Retinal pigment epithelial cell (primary cell): ENCODE measurements around the gene PEX5L.
"Not testable (repeated sequence)": the region's sequence is repeated elsewhere in the genome, so short reads cannot be mapped to it uniquely, and the experiment has no call there.

Experiments used
- DNase-seq: peaks from one replicate; pipeline ENCODE4 v3.0.0-alpha.2; 2010; ENCODE audit warnings: low read depth
- H3K4me3 ChIP-seq: 2 replicates; pipeline ENCODE4 v1.5.1; 2011; ENCODE audit warnings: mild to moderate bottlenecking, low read length, control low read depth, moderate library complexity
- TF ChIP-seq, protein P1 (sequence below): conservative IDR thresholded peaks from 2 replicates; pipeline ENCODE4 v1.5.1; 2011; ENCODE audit warnings: low read depth, low read length, control low read depth, inconsistent platforms

Gene PEX5L

DNA sequence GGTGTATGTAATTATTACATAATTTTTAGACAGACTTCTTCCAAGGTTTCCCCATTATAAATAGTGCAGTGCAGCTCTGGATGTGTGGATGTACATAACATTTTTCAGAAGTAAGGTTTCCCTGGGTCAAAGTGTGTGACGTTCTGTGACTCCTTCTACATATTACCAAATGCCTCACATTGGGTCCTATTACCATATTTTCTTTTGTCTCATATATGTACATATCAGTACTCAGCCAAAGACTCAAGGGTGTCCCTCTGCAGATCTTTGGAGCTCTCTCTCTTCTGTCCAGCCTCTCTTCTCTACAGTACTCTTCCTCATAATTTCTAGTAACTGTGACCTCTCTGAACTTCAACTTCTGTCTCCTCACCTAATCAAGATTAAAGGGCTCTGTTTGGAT, 31.3 kb upstream of the PEX5L start:
- TF ChIP-seq, protein P1, sequence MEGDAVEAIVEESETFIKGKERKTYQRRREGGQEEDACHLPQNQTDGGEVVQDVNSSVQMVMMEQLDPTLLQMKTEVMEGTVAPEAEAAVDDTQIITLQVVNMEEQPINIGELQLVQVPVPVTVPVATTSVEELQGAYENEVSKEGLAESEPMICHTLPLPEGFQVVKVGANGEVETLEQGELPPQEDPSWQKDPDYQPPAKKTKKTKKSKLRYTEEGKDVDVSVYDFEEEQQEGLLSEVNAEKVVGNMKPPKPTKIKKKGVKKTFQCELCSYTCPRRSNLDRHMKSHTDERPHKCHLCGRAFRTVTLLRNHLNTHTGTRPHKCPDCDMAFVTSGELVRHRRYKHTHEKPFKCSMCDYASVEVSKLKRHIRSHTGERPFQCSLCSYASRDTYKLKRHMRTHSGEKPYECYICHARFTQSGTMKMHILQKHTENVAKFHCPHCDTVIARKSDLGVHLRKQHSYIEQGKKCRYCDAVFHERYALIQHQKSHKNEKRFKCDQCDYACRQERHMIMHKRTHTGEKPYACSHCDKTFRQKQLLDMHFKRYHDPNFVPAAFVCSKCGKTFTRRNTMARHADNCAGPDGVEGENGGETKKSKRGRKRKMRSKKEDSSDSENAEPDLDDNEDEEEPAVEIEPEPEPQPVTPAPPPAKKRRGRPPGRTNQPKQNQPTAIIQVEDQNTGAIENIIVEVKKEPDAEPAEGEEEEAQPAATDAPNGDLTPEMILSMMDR, result no peak

DNA sequence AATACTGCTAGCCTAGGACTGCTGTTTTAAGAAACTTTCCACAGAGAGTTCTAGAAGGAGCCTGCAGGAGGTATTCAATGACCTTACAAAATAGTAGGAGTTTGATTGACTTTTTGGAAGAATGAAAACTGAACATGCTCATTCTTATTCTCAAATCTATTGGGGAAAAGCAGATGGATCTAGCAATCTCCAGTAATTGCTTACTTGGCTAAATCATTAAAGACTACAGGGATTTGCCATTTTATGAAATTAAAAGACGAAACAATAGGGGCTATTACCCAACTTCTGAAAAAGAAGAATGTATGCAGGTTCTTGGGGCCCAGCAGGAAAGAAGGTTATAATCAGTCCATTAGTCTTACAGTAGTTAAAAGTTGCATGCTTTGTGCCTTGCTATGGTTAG, 29.9 kb upstream of the PEX5L start:
- DNase-seq, result no peak
- H3K4me3 ChIP-seq, result no peak overlapping the region
- TF ChIP-seq, protein P1, result no peak

More for the DNA sequence above, 31.3 kb upstream of the PEX5L start:
- no peak overlapping the region for H3K4me3 ChIP-seq
- no peak for DNase-seq

DNA sequence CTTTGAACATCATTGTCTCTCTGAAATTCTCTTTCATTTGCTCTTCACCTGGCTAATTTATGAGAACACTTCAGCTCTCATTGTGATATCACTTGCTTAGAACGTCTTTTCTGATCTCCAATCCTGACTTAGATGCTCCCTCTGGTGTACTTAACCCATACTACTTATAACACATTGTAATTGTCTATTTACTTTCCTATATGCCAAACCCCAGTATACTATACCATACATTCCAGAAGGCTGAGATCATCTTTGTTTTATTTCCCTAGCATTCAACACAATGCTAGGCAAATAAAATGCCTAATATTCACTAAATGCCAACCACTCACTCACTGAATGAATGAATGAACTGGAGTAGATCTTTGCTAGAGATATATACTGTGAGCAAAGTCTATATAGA, 27.0 kb upstream of the PEX5L start:
- TF ChIP-seq, protein P1, result no peak
- H3K4me3 ChIP-seq, result no peak overlapping the region
- no peak for DNase-seq

DNA sequence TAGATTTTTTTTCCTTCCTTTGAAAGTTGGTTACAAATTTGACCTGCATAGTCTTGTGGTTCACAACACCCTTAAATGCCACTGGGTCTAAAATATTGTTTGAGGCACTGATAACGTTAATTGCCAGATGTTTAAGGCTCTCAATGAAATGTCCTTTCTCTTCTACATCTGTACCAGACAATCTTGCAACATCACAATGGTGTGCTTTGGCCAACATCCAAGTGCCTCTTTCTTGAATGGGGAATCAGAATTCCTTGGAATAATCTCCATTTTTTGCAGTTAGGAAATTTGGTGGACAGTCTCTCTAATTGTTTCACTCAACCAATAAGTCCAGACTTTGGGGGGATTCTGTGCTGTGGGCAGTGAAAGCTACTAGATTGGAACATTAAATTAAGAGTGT, 26.0 kb upstream of the PEX5L start:
- no peak overlapping the region for H3K4me3 ChIP-seq
- TF ChIP-seq, protein P1, result no peak
- DNase-seq, result no peak

DNA sequence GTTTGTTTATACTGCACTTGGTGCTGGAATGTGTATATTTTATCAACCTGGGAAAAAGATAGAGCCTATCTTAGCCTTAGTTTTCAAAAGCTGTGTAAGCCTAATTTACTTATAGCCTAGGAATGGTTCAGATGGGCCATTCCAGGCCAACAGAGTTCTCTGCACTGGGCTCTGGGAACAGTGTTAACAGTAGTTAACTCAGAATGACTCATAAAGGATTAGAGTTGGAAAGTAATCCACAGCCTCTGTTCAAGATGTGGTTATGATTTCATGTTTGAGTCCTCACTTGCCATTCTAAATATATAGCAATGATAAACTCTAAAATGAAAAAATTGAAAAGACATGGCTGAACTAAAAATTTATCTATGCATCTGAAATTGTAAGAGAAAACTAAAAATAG, 22.6 kb upstream of the PEX5L start:
- TF ChIP-seq, protein P1, result no peak
- DNase-seq, result peak; percentile 86
- no peak overlapping the region for H3K4me3 ChIP-seq

DNA sequence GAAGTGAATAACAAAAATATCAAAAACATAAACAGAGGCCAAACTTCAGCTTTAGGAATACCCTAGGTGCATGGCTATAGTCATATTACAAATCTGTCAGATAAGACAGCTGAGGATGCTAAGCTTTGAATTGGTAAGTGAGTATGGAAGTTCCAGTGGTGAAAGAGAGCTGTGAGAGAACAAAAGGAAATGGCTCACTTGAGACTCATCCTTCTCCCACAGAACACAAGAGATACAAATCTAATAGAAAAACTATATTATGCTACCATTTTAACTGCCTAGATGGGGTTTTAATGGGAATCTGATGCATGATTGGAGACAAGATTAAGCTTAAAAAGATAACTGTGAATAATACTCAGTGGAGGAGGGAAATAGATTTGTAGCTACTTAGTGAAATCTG, 21.5 kb upstream of the PEX5L start:
- DNase-seq, result no peak
- H3K4me3 ChIP-seq, result no peak overlapping the region
- TF ChIP-seq, protein P1, result no peak

DNA sequence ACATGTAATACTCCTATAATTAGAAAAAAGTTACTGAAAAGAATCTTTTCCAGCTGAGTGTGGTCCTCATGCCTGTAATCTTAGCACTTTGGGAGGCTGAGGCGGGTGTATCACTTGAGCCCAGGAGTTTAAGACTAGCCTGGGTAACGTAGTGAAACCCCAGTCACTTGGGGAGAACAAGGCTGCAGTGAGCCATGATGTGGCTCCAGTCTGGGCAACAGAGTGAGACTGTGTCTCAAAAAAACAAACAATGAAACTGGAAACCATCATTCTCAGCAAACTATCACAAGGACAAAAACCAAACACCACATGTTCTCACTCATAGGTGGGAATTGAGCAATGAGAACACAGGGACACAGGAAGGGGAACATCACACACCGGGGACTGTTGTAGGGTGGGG, 18.9 kb upstream of the PEX5L start:
- H3K4me3 ChIP-seq, DNase-seq: not testable (repeated sequence)

DNA sequence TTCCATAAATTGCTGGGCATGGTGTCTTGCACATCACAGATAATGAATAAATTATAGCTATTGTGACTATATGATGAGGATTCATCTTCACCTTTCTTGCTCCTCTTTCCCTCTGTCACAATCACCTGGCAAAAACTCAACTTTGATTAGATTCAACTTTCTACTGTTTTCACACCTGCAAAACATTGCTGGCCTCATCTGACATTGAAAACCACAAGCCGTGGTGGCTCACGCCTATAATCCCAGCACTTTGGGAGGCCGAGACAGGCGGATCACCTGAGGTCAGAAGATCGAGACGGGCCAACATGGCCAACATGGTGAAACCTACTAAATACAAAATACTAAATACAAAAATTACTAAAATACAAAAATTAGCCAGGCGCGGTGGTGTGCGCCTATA, 12.7 kb upstream of the PEX5L start:
- no peak overlapping the region for H3K4me3 ChIP-seq
- DNase-seq, result no peak
- TF ChIP-seq, protein P1, result no peak
